Coronary artery (tissue), 2 donors: ENCODE data around the gene STAB2.
A peak's percentile ranks its signal among the peaks of the same experiment; 100 is the strongest.
"Not testable (repeated sequence)": the region's sequence is repeated elsewhere in the genome, so short reads cannot be mapped to it uniquely, and the experiment has no call there.

Experiments
- DNase-seq: peaks from one replicate; pipeline ENCODE4 v3.0.0-alpha.2; 2017; ENCODE audit warnings: low spot score
- H3K27ac ChIP-seq, 2 donors: fragments of 200-600 bp; sonication (generic); one replicate each; pipeline ENCODE4 v1.5.1; 2016 to 2019
- H3K4me3 ChIP-seq: fragments of 200-600 bp; sonication (generic); 2 replicates; pipeline ENCODE4 v1.5.1; 2016; ENCODE audit warnings: mild to moderate bottlenecking, moderate library complexity
- CTCF ChIP-seq: fragments of 200-600 bp; sonication (generic); IDR thresholded peaks from one replicate; pipeline ENCODE4 v1.5.1; 2019; ENCODE audit warnings: antibody characterized with exemption

The STAB2 gene

GRCh38 chr12:103803847-103804246 lies 216.8 kb downstream of the STAB2 start:
- Histone ChIP-seq H3K27ac (no peak overlapping the region), H3K4me3 (no peak overlapping the region)
- TF ChIP-seq CTCF: no peak
- no peak for DNase-seq

- no peak for TF ChIP-seq CTCF
- peak overlapping the region; percentile 58 to 82 for H3K27ac ChIP-seq
- H3K4me3 ChIP-seq: no peak overlapping the region
- DNase-seq: no peak
Measured at GRCh38 chr12:103805655-103806360, 218.7 kb downstream of the STAB2 start.

GRCh38 chr12:103806803-103807202 lies 219.7 kb downstream of the STAB2 start:
- Histone ChIP-seq H3K4me3 (no peak overlapping the region), H3K27ac (peak overlapping the region in 1 of 2 donors; percentile 82)
- DNase-seq: no peak
- no peak for TF ChIP-seq CTCF

GRCh38 chr12:103807561-103808238 lies 220.6 kb downstream of the STAB2 start:
- Histone ChIP-seq H3K4me3 (no peak overlapping the region), H3K27ac (peak overlapping the region; percentile 4 to 57)
- no peak for TF ChIP-seq CTCF
- DNase-seq: no peak

- no peak for TF ChIP-seq CTCF
- Histone ChIP-seq H3K27ac (peak overlapping the region in 1 of 2 donors; percentile 57), H3K4me3 (no peak overlapping the region)
- no peak for DNase-seq
Measured at GRCh38 chr12:103808239-103808880, 221.3 kb downstream of the STAB2 start.

GRCh38 chr12:103809154-103809553 lies 222.1 kb downstream of the STAB2 start:
- DNase-seq: no peak
- no peak for TF ChIP-seq CTCF
- H3K4me3 ChIP-seq: no peak overlapping the region
- peak overlapping the region in 1 of 2 donors; percentile 1 for H3K27ac ChIP-seq

- not testable (repeated sequence) for H3K4me3 ChIP-seq, DNase-seq
- H3K27ac ChIP-seq: peak overlapping the region in 1 of 2 donors; percentile 1
Measured at GRCh38 chr12:103809639-103810038, 222.6 kb downstream of the STAB2 start.
